Daoy (cell line): Measurements from ENCODE around the gene TNS3. TPM values are rescaled to one million over a fixed set of nuclear protein-coding genes. Genes with fewer than 3 reads are reported as not detected.

ENCODE experiments used
- DNase-seq: peaks from one replicate; pipeline ENCODE4 v3.0.0-alpha.2; 2015; ENCODE audit warnings: low read depth
- total RNA-seq: library from RNA; depleted of rRNA; stranded (reverse); fragments of >200 nt; shearing (Covaris generic); gene quantifications from 2 replicates; pipeline ENCODE4 v1.2.3, GENCODE V29; 2014

The TNS3 gene
- total RNA-seq, 1 experiment from 2014 or later, result 58.3 TPM

DNA sequence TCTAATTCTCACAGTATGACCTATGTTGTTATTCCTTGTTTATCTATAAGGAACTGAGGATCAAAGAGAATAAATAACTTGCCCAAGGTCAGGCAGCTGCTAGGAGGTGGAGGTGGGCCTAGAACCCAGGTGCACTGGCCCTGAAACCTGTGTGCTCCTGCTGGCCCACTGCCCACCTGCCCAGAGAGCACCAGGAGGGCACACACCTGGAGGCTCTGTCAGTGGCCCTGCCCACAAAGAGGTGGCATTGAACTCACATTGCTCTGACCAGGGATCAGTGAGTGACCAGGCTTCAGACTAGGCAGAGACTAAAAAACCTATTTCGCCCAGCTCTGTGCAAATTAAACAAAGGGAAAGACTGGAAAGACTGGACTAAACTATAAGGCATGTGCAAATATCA is 210.6 kb downstream of the TNS3 start:
- DNase-seq, result no peak

DNA sequence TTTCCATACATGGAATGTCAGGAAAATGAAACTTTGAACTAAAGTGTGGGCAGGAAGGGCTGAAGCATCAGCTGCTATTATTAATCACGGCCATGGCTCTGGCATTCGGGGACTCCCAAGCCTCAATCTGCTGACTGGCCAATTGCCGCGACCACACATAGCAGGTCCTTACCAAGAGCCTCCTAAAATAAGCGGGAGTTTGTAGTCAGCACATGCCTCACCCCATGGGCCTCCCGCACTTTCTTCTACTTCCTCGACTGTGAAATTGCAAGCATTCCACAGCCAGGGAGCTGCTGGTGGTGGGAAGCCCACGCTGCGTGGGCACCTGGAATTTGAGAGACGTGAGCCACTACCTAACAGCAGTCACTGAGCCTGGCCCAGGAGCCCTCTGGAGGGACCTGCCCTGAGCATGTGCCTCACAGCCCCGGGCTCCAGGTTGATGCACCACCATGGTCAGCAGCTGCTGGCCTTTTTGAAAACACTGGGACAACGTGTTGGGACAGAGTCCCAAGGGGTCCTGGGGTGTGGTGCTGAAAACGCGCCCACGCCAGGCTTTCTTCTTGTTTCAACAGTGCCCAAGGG is 211.4 kb downstream of the TNS3 start:
- DNase-seq, result no peak

DNA sequence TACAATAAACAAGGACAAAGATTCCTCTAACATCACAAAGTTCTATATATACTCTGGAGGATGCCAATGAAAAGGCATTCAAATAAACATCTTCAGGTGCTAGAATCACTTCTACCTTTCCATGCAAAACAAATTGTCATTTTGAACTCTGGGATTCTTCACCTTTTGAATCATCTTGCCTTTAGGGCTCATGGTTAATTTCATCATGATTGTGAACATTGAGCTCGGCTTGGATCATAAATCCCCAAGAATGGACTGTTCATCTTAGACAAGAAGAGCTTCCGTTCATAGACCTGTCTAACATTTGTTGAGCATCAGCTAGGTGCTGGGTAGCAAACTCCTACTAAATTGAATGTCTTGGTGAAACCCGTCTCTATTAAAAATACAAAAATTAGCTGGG is 212.2 kb downstream of the TNS3 start:
- no peak for DNase-seq

DNA sequence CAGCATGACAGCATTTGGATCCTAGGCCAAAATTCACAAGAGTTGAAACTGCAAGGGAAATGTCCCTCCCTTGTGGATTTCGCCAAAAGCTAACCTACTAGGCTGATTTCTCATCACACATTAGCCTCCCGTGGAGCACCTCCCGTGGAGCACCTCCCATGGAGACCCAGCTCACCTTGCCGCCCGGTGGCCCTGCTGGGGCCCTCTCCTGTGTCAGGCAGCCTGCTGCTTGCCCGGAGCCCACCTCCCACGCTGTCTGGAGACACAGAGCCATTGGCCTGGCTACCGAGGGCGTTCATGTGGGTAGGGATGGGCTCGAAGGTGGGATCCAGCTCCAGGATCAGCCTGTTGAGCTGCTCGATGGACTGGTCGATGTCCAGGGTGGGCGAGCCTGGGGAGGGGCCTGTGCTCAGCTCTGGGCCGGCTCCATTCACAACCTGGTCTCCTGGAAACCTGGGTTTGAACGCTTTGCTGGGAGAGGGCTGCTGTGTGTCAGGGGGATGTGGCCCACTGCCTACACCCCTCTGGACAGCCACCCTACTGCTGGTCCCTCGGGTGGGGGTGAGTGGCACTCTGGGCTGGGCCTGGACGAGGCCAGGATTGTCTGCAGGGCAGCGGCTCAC is 213.6 kb downstream of the TNS3 start:
- DNase-seq, result no peak

DNA sequence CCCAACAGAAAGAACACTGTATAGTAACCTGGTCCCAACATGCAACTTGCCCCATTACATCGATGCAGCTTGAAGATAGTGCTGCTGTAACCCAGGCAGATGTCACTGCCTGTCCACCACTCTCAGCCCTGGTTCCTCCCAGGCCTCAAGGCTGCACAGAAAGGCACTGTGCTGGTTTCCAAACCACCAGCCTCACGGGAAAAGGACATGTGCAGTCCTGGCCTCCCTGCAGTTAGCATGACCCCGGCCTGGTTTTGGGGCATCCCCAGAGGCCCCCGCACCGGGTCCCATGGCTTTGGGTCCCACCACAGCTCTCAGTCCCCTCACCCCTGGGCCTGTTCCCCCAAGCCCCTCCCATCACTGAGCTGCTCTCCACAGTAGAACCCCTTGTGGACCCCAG is 214.5 kb downstream of the TNS3 start:
- DNase-seq, result no peak

DNA sequence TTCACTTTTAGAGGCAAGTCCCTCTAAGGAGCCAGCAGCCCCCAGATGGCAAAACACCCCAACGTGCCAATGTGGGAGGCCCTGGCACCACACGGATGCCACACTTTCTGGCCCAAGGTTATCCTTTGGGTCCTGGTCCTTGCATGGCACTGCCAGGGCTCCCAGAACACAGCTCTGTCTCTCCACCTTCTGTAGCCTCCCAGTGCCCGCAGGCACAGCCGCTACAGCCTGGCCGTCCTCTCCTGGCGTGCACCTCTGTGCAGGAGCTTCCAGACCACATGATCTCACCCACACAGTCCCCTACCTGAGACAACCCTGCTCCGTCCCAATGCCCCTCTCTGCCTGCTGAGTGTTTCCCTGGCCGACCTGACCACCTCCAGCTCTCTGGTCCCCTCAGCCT is 215.0 kb downstream of the TNS3 start:
- DNase-seq, result no peak

DNA sequence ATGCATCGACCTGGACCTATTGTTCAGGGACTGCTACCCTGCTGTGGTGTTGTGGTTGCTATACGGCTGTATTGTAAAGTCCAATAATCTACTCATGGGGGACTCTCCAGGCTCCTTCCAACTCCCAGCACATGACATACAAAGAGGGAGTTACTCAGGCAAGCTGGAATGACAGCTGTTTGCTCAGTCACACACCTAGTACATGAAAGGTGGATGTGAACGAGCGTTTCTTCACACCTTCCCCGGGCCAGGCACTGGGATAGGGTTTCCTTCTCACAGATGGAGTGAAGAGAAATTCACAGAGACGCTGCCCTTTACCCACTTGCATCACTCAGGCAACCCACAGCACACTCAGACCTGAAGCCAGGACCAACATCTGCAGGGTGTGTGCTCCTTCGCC is 215.7 kb downstream of the TNS3 start:
- DNase-seq, result no peak

DNA sequence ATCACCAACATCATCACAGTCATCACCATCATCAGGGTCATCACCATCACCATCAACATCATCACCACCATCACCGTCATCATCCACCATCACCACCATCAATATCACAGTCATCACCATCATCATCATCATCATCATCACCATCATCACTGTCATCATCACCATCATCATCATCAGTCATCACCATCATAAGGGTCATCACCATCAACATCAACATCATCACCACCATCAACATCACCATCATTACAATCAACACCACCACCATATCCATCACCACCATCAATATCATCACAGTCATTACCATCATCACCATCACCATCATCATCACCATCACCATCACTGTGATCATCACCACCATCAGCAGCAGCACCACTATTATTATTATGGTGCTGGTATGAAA is 218.9 kb downstream of the TNS3 start:
- no peak for DNase-seq

DNA sequence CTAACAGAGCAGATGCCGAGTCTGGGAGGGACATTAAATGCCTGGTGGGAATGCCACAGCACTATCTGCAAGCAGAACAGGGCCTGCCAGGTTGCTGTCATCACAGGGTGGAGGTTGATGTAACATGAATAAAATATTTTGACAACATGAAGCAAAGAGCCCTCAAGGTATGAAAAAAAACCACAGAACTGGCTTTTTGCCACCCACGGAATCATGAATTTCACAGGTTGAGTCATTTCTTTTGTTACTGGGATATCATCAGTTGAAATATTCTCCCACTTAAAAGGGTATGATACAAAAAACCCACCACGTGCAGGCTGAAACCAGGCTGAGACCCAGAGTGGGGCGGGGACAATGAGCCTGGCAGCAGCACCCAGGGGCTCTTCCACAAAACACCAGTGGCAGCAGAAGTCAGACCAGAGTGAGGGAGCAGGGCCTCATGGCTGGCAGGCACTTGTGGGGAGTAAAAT is 220.1 kb downstream of the TNS3 start:
- peak; percentile 95 for DNase-seq

DNA sequence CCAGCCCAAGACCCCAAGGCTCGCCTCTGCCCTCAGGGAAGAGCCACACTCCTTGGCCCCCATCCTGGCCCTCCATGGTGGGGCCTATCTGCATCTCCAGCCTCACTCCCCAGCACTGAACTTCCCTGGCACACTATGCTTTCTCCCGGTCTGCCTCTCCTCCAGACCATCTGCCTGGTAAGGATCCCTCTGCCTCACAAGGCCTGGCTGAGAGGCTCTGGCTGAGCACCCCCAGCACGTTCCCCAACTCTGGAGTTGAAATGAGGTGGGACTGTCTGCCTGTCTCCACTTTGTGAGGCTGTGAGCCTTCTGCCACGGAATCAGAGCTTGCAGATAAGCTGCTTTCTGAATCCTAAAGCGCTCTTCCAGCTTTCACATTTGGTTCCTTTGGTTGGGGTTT is 220.7 kb downstream of the TNS3 start:
- no peak for DNase-seq

DNA sequence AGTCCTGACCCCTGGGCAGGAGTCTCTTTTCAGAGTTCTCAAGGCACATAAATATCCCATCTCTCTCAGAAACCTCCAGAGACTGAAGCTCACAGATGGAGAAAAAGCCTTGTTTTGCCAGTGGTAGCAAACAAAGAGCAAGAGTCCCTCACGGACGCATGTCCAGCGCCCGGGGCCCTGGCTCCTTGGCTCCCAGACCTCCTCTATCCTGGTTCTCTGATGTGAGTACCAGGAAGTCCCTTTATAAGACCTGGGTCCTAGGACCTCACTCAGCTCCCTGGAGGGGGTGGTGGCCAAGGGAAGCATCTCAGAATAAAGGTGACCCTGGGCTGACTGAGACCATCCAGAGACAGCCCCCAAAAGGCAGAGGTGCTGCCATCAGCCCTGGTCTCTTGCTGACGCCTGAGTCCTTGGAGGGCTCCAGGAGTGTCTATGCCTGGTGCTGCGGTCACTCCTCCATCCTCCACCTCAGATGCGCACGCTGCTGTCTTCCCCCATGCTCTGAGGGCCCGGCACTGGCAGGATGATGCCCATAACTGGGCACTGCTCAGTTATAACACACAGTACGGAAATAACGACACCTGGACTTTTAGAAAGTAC is 221.5 kb downstream of the TNS3 start:
- DNase-seq, result no peak

DNA sequence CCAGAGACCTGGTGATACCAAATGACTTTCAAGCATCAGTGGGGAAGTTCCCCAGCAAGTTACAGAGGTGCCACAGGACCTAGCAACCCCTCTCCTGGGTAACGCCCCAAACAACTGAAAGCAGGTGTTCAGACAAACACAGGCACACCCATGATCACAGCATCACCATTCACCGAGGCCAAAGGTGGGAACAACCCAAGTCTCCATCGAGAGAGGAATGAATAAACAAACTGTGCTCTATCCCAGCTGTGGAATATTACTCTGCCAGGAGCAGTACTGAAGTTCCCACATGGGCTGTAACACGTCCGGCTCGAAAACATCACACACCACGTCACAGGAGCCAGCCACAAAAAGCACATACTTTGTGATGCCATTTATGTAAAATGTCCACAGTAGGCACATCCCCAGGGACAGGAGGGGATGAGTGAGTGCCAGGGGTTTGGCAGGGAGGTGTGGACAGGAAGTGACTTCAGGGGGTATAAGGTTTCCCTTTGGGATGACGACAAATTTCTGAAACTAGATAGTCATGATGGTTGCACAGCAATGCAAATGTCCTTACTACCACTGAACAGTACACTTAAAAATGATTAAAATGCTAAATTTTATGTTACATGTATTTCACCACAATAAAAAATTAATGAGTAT is 222.8 kb downstream of the TNS3 start:
- peak; percentile 54 for DNase-seq

DNA sequence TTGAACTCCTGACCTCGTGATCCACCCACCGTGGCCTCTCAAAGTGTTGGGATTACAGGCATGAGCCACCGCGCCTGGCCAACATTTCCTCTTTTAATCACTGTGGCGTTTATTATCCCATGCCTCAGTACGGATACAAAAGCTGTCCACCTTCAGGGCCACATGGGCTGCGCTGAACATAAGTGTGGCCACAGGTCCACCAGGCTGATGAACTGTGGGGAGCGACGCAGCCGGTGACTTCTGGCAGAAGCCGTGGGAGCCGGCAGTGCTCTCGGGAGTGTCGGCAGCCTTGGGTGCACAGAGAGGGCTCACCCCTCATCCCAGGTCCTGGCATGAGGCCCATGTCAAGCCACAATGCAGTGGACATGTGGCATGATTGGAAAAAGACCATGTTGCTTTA is 223.6 kb downstream of the TNS3 start:
- no peak for DNase-seq

DNA sequence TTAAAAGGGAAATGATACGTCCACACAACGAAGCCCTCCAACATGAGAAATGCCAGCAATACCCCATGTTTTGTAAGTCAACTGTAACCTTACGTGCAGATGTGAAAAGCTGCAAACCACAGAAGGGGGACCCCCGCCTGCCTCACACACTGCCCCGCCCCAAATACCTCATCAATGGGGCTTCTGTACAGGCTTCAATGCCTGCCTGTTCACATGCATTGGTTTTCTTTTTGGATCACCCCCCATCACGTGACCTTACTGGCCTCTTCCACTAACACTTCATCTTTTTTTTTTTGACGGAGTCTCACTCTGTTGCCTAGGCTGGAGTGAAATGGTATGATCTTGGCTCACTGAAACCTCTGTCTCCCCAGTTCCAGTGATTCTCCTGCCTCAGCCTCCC is 224.0 kb downstream of the TNS3 start:
- DNase-seq, result no peak

DNA sequence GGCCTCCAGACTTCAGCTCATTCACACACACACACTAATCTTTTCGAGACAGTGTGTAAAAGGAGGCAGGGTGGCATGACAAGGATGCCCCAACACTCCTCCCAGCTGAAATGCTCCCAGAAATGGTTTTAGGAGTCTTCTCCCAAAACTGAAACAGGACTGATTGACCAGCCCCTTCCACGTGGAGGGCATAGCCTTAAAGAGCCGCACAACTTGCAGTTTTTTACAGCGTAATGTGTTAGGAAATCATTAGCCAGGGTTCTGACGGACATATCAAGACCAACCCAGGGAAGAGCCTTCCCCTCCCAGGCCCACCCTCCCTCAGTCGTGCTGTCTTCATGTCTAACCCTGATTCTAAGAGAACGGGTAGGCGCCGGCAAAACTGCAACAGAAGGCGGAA is 224.6 kb downstream of the TNS3 start:
- peak; percentile 1 for DNase-seq

DNA sequence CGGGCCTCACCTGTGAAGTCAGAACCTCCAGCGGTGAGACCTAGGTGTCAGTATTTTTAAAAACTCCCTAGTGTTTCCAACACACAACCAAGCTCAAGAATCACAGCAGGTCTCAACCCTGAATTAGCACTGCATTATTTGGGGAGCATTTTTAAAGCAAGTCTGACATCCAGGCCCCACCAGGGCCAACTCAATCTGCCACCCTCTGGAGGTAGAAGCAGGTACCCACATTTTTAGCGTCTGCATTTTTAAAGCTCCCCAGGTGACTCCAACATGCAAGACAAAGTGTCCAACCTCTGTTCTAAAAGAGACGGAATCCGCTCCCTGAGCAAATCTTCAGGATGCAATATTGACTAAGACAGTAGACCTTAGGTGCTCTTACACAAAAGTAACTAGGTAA is 225.7 kb downstream of the TNS3 start:
- no peak for DNase-seq

DNA sequence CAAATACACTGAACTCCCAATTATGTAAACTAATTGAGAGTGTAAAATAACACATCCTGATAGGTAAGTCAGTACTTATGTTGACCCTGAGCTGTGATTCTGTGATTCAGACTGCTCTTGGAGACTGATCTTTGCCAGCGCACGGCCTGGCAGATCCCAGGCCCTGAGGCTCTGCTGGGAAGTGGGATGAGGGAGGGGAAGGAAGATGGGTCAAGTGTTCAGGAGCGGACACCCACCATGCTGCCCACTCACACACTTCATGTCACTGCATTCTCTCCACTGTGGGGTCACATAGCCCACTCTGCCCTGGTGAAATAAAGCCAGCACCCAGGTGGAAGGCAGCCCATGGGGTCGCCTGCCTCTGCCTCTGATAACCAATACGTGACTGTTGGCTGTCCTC is 226.2 kb downstream of the TNS3 start:
- DNase-seq, result no peak

DNA sequence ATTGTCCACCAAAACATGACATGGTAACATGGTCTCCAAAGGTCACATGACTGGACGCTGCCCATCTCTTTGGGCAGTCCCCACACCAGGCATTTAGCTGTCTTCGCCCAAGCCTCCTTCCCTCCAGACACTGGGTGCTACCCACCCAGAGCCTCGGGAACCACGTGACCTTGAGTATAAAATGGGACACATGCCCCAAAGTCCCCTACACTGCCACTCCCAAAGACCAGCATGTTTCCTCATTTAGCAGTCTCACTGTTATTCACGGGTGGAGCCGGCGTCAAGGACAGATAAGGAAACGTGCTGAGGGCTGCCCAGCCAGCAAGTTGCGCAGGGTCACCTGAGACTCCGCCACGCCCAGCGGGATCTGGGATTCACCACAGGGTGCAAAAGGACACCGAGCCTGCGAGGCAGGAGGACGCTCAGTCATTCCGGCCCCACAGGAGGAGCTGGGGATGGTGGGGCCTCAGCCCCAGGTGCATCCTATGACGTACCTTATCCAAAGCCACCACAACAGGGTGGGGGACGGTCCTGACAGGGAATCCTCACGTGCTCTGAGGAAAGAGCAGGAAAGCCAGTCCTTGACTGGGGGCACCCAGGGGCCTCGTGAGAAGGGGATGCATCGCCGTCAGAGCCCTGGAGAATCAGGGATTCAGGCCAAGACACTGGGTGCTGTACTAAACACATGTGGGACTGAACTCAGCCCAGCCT is 226.9 kb downstream of the TNS3 start:
- no peak for DNase-seq

DNA sequence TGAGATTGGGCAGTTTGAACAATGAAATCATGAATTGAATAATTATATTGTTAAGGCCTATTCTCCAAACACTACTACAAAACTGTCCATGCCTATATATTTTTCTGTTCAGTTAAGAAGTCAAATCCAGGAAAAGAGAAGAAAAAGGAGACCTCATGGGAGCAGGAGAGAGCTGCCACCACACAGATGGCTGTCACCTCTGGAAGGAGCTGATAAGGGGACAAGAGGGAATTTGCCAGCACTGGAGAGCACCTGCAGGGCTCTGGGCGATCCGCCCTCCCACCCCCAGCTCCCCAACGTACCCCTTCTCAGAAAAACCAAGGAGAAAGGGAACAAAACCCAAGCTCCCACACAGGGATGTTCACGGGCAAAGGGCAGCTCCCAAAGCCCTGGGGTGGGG is 227.8 kb downstream of the TNS3 start:
- no peak for DNase-seq

DNA sequence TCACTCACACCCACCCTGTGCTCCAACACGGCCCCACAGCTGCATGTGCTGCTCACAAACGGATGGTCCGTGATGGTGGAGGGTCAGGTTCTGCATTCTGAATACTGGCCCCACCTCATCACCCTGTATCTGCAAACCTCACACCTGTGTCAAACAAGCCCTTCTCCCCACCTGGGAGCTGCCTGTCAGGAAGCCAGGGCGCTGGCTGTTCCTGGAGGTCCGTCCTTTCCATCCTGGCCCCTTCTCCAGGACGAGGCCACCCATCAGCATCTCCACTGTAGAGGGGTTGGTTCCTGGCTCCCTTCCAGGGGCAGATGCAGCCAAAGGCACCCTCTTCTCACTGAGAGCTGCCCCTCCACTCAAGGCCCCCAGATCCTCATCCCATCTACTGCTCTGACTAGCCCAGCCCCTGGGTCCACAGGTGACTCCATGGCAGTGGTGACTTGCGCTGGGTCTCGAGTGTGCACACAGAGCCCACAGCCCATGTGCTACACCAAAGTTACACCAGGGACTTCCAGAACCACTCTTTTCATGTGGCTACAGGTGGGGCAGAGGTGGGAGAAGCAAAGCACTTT is 229.4 kb downstream of the TNS3 start:
- no peak for DNase-seq

DNA sequence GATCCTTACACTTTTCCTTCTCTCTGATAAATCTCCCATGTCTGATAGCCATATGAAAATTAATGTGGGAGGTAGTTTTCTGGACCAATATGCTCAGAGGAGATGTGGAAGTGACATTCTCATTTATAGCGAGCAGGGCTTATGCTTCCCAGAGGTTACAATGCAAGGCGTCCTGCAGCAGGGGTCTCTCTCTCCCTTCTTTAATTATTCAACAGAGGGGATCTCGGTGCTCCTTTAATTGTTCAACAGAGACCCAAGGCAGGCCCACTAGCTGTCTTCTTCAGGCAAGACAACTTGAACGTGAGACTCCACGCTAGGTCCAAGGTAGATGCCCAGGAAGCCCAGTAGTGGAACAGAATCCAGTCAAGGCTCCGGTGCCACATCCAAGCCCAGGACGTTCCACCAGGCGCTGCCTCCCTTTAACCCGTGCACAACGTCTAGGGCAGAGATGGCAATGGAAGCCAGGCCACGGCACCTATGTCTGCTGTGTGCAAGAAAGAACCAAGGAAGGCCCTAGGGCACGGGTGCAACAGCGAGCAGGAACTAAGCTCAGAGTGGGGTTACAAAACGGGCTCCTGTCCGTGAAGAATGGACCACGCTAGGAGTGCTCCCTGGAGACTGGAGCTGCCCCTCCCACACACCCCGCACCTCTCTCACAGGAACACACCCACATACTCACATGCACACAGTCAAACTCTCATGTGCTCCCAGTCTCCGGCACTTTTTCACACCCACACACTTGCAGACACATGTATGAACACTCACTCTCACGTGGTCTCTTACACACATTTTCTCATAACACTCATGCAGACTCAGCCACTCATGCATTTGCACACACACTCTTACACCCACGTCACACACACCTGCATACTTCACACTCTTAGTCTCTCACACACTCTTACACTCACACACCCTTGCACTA is 230.4 kb downstream of the TNS3 start:
- DNase-seq, result no peak
